Measurements from ENCODE around the gene CACNA1B.

Gene CACNA1B

GRCh38 chr9:138072897-138073296 is 195.3 kb downstream of the CACNA1B start:
- H3K4me3 ChIP-seq (ENCODE audit: low read depth, low read length) = no peak overlapping the region
- no peak for DNase-seq (ENCODE audit: low read depth)
- TF ChIP-seq CTCF (IDR thresholded peaks at IDR 0.05; ENCODE audit: low read depth, low read length, missing control alignments) = no peak

- no peak overlapping the region for H3K4me3 ChIP-seq (ENCODE audit: low read depth, low read length)
- DNase-seq (ENCODE audit: low read depth) = no peak
- no peak for TF ChIP-seq CTCF (IDR thresholded peaks at IDR 0.05; ENCODE audit: low read depth, low read length, missing control alignments)
Observed at GRCh38 chr9:138073408-138073807, 195.8 kb downstream of the CACNA1B start.

GRCh38 chr9:138073808-138074207 is 196.2 kb downstream of the CACNA1B start:
- no peak for DNase-seq (ENCODE audit: low read depth)
- no peak overlapping the region for H3K4me3 ChIP-seq (ENCODE audit: low read depth, low read length)
- no peak for TF ChIP-seq CTCF (IDR thresholded peaks at IDR 0.05; ENCODE audit: low read depth, low read length, missing control alignments)

- no peak for TF ChIP-seq CTCF (IDR thresholded peaks at IDR 0.05; ENCODE audit: low read depth, low read length, missing control alignments)
- H3K4me3 ChIP-seq (ENCODE audit: low read depth, low read length) = no peak overlapping the region
- DNase-seq (ENCODE audit: low read depth) = no peak
Observed at GRCh38 chr9:138074516-138074915, 196.9 kb downstream of the CACNA1B start.

- TF ChIP-seq CTCF (IDR thresholded peaks at IDR 0.05; ENCODE audit: low read depth, low read length, missing control alignments) = no peak
- H3K4me3 ChIP-seq (ENCODE audit: low read depth, low read length) = no peak overlapping the region
- DNase-seq (ENCODE audit: low read depth) = no peak
Observed at GRCh38 chr9:138075496-138075895, 197.9 kb downstream of the CACNA1B start.

GRCh38 chr9:138075961-138076649 is 198.5 kb downstream of the CACNA1B start:
- TF ChIP-seq CTCF (IDR thresholded peaks at IDR 0.05; ENCODE audit: low read depth, low read length, missing control alignments) = no peak
- H3K4me3 ChIP-seq (ENCODE audit: low read depth, low read length) = no peak overlapping the region
- DNase-seq (ENCODE audit: low read depth) = no peak

GRCh38 chr9:138076650-138077009 is 199.0 kb downstream of the CACNA1B start:
- DNase-seq (ENCODE audit: low read depth) = no peak
- no peak for TF ChIP-seq CTCF (IDR thresholded peaks at IDR 0.05; ENCODE audit: low read depth, low read length, missing control alignments)
- no peak overlapping the region for H3K4me3 ChIP-seq (ENCODE audit: low read depth, low read length)

Data from GM12864 (cell line).